ENCODE measurements around the gene SMURF1.
"Not testable (repeated sequence)": the region's sequence is repeated elsewhere in the genome, so short reads cannot be mapped to it uniquely, and the experiment has no call there.

Gene SMURF1

GRCh38 chr7:99046722-99047121 lies 97.2 kb downstream of the SMURF1 start:
- no peak for DNase-seq

- DNase-seq: not testable (repeated sequence)
These were observed 97.6 kb downstream of the SMURF1 start for GRCh38 chr7:99046262-99046661.

GRCh38 chr7:99044858-99045257 lies 99.0 kb downstream of the SMURF1 start:
- DNase-seq: not testable (repeated sequence)

GRCh38 chr7:99042957-99043356 lies 101.0 kb downstream of the SMURF1 start:
- DNase-seq: no peak

- no peak for DNase-seq
These were observed 102.4 kb downstream of the SMURF1 start for GRCh38 chr7:99041526-99041925.

GRCh38 chr7:99040104-99040958 lies 103.6 kb downstream of the SMURF1 start:
- DNase-seq: no peak

- DNase-seq: no peak
These were observed 104.5 kb downstream of the SMURF1 start for GRCh38 chr7:99039384-99039891.

- no peak for DNase-seq
These were observed 105.6 kb downstream of the SMURF1 start for GRCh38 chr7:99038086-99038855.

- no peak for DNase-seq
These were observed 106.5 kb downstream of the SMURF1 start for GRCh38 chr7:99037327-99037940.

- no peak for DNase-seq
These were observed 107.3 kb downstream of the SMURF1 start for GRCh38 chr7:99036546-99037111.

GRCh38 chr7:99035723-99036545 lies 108.0 kb downstream of the SMURF1 start:
- DNase-seq: no peak

- DNase-seq: no peak
These were observed 108.8 kb downstream of the SMURF1 start for GRCh38 chr7:99034932-99035722.

GRCh38 chr7:99033765-99034164 lies 110.1 kb downstream of the SMURF1 start:
- no peak for DNase-seq

GRCh38 chr7:99032928-99033327 lies 111.0 kb downstream of the SMURF1 start:
- no peak for DNase-seq

- DNase-seq: no peak
These were observed 112.4 kb downstream of the SMURF1 start for GRCh38 chr7:99031496-99031895.

- no peak for DNase-seq
These were observed 113.0 kb downstream of the SMURF1 start for GRCh38 chr7:99030951-99031350.

GRCh38 chr7:99030457-99030856 lies 113.5 kb downstream of the SMURF1 start:
- no peak for DNase-seq

GRCh38 chr7:99029466-99030435 lies 114.2 kb downstream of the SMURF1 start:
- DNase-seq: no peak

GRCh38 chr7:99028261-99028973 lies 115.5 kb downstream of the SMURF1 start:
- no peak for DNase-seq

All from activated gamma-delta T cell (primary cell).